ENCODE measurements around the gene DNAAF9.

DNA sequence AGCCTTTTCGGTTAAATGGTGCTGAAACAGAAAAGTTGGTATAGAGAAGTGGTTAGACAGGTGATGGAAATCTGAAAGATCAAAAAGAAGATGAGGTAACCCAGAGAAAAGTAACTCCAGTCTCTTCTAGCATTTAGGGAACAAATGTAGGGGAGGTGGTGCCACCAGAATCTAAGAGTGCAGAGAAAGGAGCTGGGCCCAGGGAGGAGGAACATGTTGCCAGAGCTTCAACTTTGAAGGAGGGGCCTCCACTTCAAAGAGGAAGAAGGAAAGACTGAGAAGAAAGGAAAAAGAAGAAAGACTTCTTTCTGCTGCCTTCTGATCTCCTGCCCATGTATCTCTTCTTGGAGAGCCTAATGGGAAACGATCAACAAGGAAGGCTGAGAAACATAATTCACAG, 39.9 kb upstream of the DNAAF9 start:
- TF ChIP-seq, protein P1, sequence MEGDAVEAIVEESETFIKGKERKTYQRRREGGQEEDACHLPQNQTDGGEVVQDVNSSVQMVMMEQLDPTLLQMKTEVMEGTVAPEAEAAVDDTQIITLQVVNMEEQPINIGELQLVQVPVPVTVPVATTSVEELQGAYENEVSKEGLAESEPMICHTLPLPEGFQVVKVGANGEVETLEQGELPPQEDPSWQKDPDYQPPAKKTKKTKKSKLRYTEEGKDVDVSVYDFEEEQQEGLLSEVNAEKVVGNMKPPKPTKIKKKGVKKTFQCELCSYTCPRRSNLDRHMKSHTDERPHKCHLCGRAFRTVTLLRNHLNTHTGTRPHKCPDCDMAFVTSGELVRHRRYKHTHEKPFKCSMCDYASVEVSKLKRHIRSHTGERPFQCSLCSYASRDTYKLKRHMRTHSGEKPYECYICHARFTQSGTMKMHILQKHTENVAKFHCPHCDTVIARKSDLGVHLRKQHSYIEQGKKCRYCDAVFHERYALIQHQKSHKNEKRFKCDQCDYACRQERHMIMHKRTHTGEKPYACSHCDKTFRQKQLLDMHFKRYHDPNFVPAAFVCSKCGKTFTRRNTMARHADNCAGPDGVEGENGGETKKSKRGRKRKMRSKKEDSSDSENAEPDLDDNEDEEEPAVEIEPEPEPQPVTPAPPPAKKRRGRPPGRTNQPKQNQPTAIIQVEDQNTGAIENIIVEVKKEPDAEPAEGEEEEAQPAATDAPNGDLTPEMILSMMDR (IDR thresholded peaks at IDR 0.05): no peak
- no peak for TF ChIP-seq POLR2A (IDR thresholded peaks at IDR 0.05)

Data from esophagus squamous epithelium (tissue), 4 donors.